MCF 10A (cell line): Measurements from ENCODE around the gene EXD3. TPM values are rescaled to one million over a fixed set of nuclear protein-coding genes. Genes with fewer than 3 reads are reported as not detected.

Source experiments
- BruUV-seq: library from RNA; stranded (reverse); fragments of 400-500 nt; replicated peaks from 2 replicates; lab custom pipeline; 2021; lab: Mats Ljungman, UMichigan
- CTCF ChIA-PET: fragments of 300-600 bp; sonication (Branson Sonifier 250); formaldehyde crosslinking; extraction: SDS; loops from one replicate; lab custom pipeline; 2021; ENCODE audit warnings: antibody characterized with exemption, inconsistent platforms; lab: Yijun Ruan, JAX
- POLR2A ChIA-PET: fragments of 300-600, 350-650 bp; sonication (Branson Sonifier 250); formaldehyde crosslinking; extraction: SDS; loops from one replicate; lab custom pipeline; 2020; ENCODE audit warnings: antibody characterized with exemption, inconsistent platforms; lab: Yijun Ruan, JAX
- DNase-seq: peaks from one replicate; pipeline ENCODE4 v3.0.0-alpha.2; 2018; ENCODE audit not compliant: unreplicated experiment
- H3K27ac Mint-ChIP-seq: one replicate; pipeline ENCODE4 v1.8.0; 2022; ENCODE audit warnings: mild to moderate bottlenecking, low read depth, mixed read lengths; ENCODE audit not compliant: unreplicated experiment
- H3K27me3 Mint-ChIP-seq: one replicate; pipeline ENCODE4 v1.8.0; 2022; ENCODE audit warnings: mixed read lengths; ENCODE audit not compliant: insufficient read depth, unreplicated experiment
- H3K36me3 Mint-ChIP-seq: one replicate; pipeline ENCODE4 v1.8.0; 2022; ENCODE audit warnings: mild to moderate bottlenecking, moderate library complexity, mixed read lengths; ENCODE audit not compliant: insufficient read depth, unreplicated experiment
- H3K4me1 Mint-ChIP-seq: one replicate; pipeline ENCODE4 v1.8.0; 2022; ENCODE audit warnings: mixed read lengths; ENCODE audit not compliant: insufficient read depth, unreplicated experiment
- H3K4me3 Mint-ChIP-seq: one replicate; pipeline ENCODE4 v1.8.0; 2022; ENCODE audit warnings: mild to moderate bottlenecking, moderate library complexity, mixed read lengths; ENCODE audit not compliant: unreplicated experiment
- H3K9me3 Mint-ChIP-seq: one replicate; pipeline ENCODE4 v1.8.0; 2022; ENCODE audit warnings: mixed read lengths; ENCODE audit not compliant: unreplicated experiment
- CTCF ChIP-seq: fragments of 200-600 bp; IDR thresholded peaks from one replicate; pipeline ENCODE4 v1.8.0; 2022; ENCODE audit warnings: antibody characterized with exemption, mild to moderate bottlenecking; ENCODE audit not compliant: unreplicated experiment
- intact Hi-C: fragments of 100-400 bp; cut with micrococcal nuclease; formaldehyde crosslinking; loops from 2 replicates; pipeline ENCODE4 v1.14.1; 2022
- total RNA-seq: library from RNA; stranded (reverse); gene quantifications from 2 replicates; pipeline ENCODE4 v1.2.3, GENCODE V29; 2022

EXD3 gene
- total RNA-seq, 1 experiment from 2014 or later: 17.1 TPM

- no peaks in the 10 kb centered on the region for H3K27me3 Mint-ChIP-seq
- intact Hi-C loops: loop anchor here (1.0 to 5.0 kb wide), 2 partner anchors 22 to 121 kb away; partner anchors contain the start of gene NRARP
- ChIA-PET POLR2A (interaction anchor here (0.6 to 4.3 kb wide), 16 partner anchors 12 to 800 kb away, joined by 3 to 62 read pairs (median 3); partner anchors contain the start of genes ENTPD8 and MAN1B1), CTCF (interaction anchor here (0.5 to 3.0 kb wide), 12 partner anchors 10 to 605 kb away, joined by 3 to 36 read pairs (median 3); no protein-coding TSS in a partner anchor)
- H3K9me3 Mint-ChIP-seq: no peaks in the 10 kb centered on the region
- peak; percentile 49 for DNase-seq
- no TSS peak for BruUV-seq
- peak overlapping the region; percentile 77 for H3K4me3 Mint-ChIP-seq
- TF ChIP-seq CTCF: no peak
- peaks cover 9% of the 10 kb centered on the region for H3K4me1 Mint-ChIP-seq
- no peak overlapping the region for H3K27ac Mint-ChIP-seq
- H3K36me3 Mint-ChIP-seq: no peaks in the 10 kb centered on the region
Observed at GRCh38 chr9:137423514-137424291, 741 bp upstream of the EXD3 start.

DNA sequence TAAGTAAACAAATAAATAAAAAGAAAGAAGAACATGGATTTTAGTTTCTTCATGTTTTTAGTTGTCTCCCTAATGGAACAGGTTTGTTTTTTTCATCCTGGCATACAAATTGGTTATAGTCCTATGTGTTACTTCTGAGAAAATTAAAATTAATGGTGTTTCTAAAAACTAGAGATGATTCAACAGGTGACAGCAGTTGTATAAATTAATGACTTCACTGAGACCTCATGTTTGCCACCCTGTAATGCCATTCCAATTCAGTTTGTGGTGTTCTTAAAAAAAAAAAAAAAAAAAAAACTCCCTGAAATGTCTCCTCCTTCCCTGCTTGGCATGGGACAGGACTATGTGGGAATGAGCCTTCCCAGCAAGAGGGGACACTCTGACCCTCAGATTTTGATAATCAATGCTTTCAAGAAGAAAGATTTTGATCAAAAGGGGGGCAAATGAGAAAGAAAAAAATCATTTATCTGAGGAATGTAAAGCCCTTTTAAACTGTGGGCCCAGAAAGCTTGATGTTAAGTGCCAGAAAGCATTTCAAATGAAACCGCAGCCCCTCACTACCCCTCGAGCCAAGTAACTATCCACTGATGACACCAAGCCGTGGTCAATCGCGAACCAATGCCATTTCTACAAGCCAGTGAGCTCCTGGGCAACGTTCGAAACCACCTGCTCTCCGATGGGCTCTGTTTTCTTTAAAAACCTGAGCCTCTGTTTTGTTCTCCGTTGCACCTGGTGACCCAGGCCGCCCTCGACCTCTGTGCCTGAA is 941 bp downstream of the EXD3 start:
- Mint-ChIP-seq H3K9me3 (no peaks in the 10 kb centered on the region), H3K36me3 (no peaks in the 10 kb centered on the region), H3K27ac (peak overlapping the region; percentile 39), H3K4me1 (peaks cover 9% of the 10 kb centered on the region), H3K27me3 (no peaks in the 10 kb centered on the region), H3K4me3 (peak overlapping the region; percentile 77)
- TF ChIP-seq CTCF: no peak
- POLR2A ChIA-PET: interaction anchor here (0.8 to 4.3 kb wide), 11 partner anchors 10 to 169 kb away, joined by 3 to 62 read pairs (median 4); partner anchors contain the start of genes ENTPD8 and MRPL41
- intact Hi-C loops: loop anchor here (5.0 kb wide), 1 partner anchor 120 kb away; the partner anchor contains the start of gene NRARP
- no peak for DNase-seq
- TSS peak; percentile 57 for BruUV-seq
- CTCF ChIA-PET: interaction anchor here (0.7 to 3.0 kb wide), 6 partner anchors 8 to 284 kb away, joined by 3 to 36 read pairs (median 4); no protein-coding TSS in a partner anchor

DNA sequence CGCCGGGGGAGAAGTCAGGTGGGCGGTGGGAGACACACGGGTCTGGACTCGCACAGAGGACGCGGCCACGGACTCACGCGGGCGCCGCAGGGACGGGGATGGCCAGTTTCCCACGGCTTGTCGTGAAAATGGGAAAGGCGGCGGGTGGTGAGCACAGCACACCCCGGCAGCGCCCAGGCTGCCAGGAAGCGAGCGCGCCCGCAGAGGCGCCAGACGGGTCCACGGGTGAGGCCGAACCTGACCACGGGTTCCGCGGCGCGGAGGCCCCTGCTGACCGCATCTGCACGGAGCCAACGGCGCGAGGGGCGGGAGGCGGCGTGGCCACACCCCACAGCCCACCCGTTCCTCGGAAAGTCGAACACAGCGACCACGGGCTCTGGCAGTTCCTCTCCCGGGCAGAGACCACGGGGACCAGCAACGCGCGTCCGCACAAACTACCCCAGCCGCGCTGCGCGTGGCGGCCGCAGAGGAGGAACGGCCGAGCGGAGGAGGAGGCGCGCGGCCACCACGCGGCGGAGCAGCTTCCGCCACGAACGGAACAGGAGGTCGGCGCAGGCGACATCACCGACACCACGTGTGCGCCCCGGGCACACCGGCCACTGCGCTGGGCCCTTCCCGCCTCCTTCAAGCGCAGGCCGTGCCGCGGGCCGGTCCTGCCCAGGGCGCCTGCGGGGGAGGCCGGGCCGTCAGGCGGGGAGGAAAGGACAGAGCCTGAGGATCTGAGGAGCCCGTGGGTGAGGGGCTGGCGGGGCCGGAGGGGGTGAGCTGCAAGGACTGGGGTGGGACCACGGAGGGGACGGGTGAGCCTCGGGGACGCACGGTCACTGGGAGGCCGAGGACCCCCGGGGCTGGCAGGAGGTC is 5.6 kb downstream of the EXD3 start:
- DNase-seq: no peak
- CTCF ChIA-PET: interaction anchor here (1.0 kb wide), 1 partner anchor 28 kb away, joined by 3 read pairs; no protein-coding TSS in a partner anchor
- no peak overlapping the region for H3K27ac Mint-ChIP-seq
- no peaks in the 10 kb centered on the region for H3K9me3 Mint-ChIP-seq
- H3K4me3 Mint-ChIP-seq: no peak overlapping the region
- H3K27me3 Mint-ChIP-seq: no peaks in the 10 kb centered on the region
- BruUV-seq: no TSS peak
- POLR2A ChIA-PET: no interaction called here
- intact Hi-C loops: no loop called here
- peaks cover 8% of the 10 kb centered on the region for H3K4me1 Mint-ChIP-seq
- H3K36me3 Mint-ChIP-seq: peaks cover 4% of the 10 kb centered on the region
- TF ChIP-seq CTCF: no peak
